ENCODE data around the gene HYAL2. TPM values are rescaled to one million over a fixed set of nuclear protein-coding genes. Genes with fewer than 3 reads are reported as not detected.

HYAL2 gene
- total RNA-seq, 1 experiment from 2014 or later: 35.7 TPM

GRCh38 chr3:50353245-50354004 lies 30.9 kb upstream of the HYAL2 start:
- peaks cover 31% of the 10 kb centered on the region for H3K36me3 Mint-ChIP-seq (ENCODE audit: insufficient read depth, unreplicated experiment)
- BruUV-seq (replicated peaks): no TSS peak
- H3K9me3 Mint-ChIP-seq (ENCODE audit: low read depth, unreplicated experiment): no peaks in the 10 kb centered on the region
- CTCF ChIA-PET: interaction anchor here (0.7 to 1.6 kb wide), 3 partner anchors 10 to 115 kb away, joined by 4 to 5 read pairs (median 4); no protein-coding TSS in a partner anchor
- no peak for TF ChIP-seq CTCF (IDR thresholded peaks at IDR 0.05; ENCODE audit: unreplicated experiment)
- H3K4me1 Mint-ChIP-seq (ENCODE audit: low read depth, unreplicated experiment): peaks cover 16% of the 10 kb centered on the region
- no peak overlapping the region for H3K4me3 Mint-ChIP-seq (ENCODE audit: low read depth, unreplicated experiment)
- intact Hi-C loops (cut with micrococcal nuclease; ENCODE audit: unreplicated experiment): no loop called here
- H3K27ac Mint-ChIP-seq (ENCODE audit: unreplicated experiment): no peak overlapping the region
- H3K27me3 Mint-ChIP-seq (ENCODE audit: unreplicated experiment): no peaks in the 10 kb centered on the region
- no peak for DNase-seq

- no peaks in the 10 kb centered on the region for H3K27me3 Mint-ChIP-seq (ENCODE audit: unreplicated experiment)
- no TSS peak for BruUV-seq (replicated peaks)
- peaks cover 10% of the 10 kb centered on the region for H3K4me1 Mint-ChIP-seq (ENCODE audit: low read depth, unreplicated experiment)
- H3K9me3 Mint-ChIP-seq (ENCODE audit: low read depth, unreplicated experiment): no peaks in the 10 kb centered on the region
- peaks cover 24% of the 10 kb centered on the region for H3K36me3 Mint-ChIP-seq (ENCODE audit: insufficient read depth, unreplicated experiment)
- no peak for DNase-seq
- H3K27ac Mint-ChIP-seq (ENCODE audit: unreplicated experiment): no peak overlapping the region
- TF ChIP-seq CTCF (IDR thresholded peaks at IDR 0.05; ENCODE audit: unreplicated experiment): no peak
- intact Hi-C loops (cut with micrococcal nuclease; ENCODE audit: unreplicated experiment): no loop called here
- CTCF ChIA-PET: interaction anchor here (0.7 to 1.6 kb wide), 4 partner anchors 11 to 124 kb away, joined by 3 to 5 read pairs (median 4); no protein-coding TSS in a partner anchor
- no peak overlapping the region for H3K4me3 Mint-ChIP-seq (ENCODE audit: low read depth, unreplicated experiment)
Observed at GRCh38 chr3:50352781-50353180, 30.2 kb upstream of the HYAL2 start.

GRCh38 chr3:50351323-50351697 lies 28.8 kb upstream of the HYAL2 start:
- Mint-ChIP-seq H3K4me3 (ENCODE audit: low read depth, unreplicated experiment) (peak overlapping the region; percentile 84), H3K4me1 (ENCODE audit: low read depth, unreplicated experiment) (peaks cover 10% of the 10 kb centered on the region), H3K27me3 (ENCODE audit: unreplicated experiment) (no peaks in the 10 kb centered on the region), H3K9me3 (ENCODE audit: low read depth, unreplicated experiment) (no peaks in the 10 kb centered on the region), H3K36me3 (ENCODE audit: insufficient read depth, unreplicated experiment) (peaks cover 23% of the 10 kb centered on the region), H3K27ac (ENCODE audit: unreplicated experiment) (peak overlapping the region; percentile 13)
- intact Hi-C loops (cut with micrococcal nuclease; ENCODE audit: unreplicated experiment): no loop called here
- no peak for TF ChIP-seq CTCF (IDR thresholded peaks at IDR 0.05; ENCODE audit: unreplicated experiment)
- no TSS peak for BruUV-seq (replicated peaks)
- no peak for DNase-seq
- CTCF ChIA-PET: interaction anchor here (2.8 kb wide), 1 partner anchor 13 kb away, joined by 15 read pairs; no protein-coding TSS in a partner anchor

GRCh38 chr3:50350527-50351322 lies 28.2 kb upstream of the HYAL2 start, which contains the start of the genes CYB561D2 and NPRL2:
Gene CYB561D2 (plus strand): TSS chr3:50350862. CDS start chr3:50351434, 572 bp downstream.
Gene NPRL2 (minus strand): TSS chr3:50350775. CDS start chr3:50350652, 123 bp downstream.
- TSS peak; percentile 59 for BruUV-seq (replicated peaks)
- Mint-ChIP-seq H3K27ac (ENCODE audit: unreplicated experiment) (peak within 1 kb of the TSS; percentile 13), H3K36me3 (ENCODE audit: insufficient read depth, unreplicated experiment) (peaks cover 28% of the 10 kb centered on the region), H3K9me3 (ENCODE audit: low read depth, unreplicated experiment) (no peaks in the 10 kb centered on the region), H3K4me1 (ENCODE audit: low read depth, unreplicated experiment) (peaks cover 16% of the 10 kb centered on the region), H3K27me3 (ENCODE audit: unreplicated experiment) (no peaks in the 10 kb centered on the region), H3K4me3 (ENCODE audit: low read depth, unreplicated experiment) (peak within 1 kb of the TSS; percentile 84)
- intact Hi-C loops (cut with micrococcal nuclease; ENCODE audit: unreplicated experiment): no loop called here
- no peak for TF ChIP-seq CTCF (IDR thresholded peaks at IDR 0.05; ENCODE audit: unreplicated experiment)
- peak; percentile 95 for DNase-seq
- CTCF ChIA-PET: interaction anchor here (1.1 to 2.8 kb wide), 4 partner anchors 13 to 192 kb away, joined by 3 to 15 read pairs (median 5); no protein-coding TSS in a partner anchor

Data from Calu3 (cell line).